GM15510 (cell line): Measurements from ENCODE around the gene RPL19.

ENCODE experiments used
- POLR2A ChIP-seq: IDR thresholded peaks from 3 replicates; pipeline ENCODE4 v1.6.1; 2011; ENCODE audit warnings: borderline replicate concordance; ENCODE audit not compliant: insufficient read length; ENCODE audit errors: extremely low read depth

Gene RPL19

GRCh38 chr17:39236981-39237441, 36.9 kb downstream of the RPL19 start:
- TF ChIP-seq POLR2A: no peak

- TF ChIP-seq POLR2A: no peak
These were observed 37.5 kb downstream of the RPL19 start for GRCh38 chr17:39237586-39237985.

GRCh38 chr17:39238311-39238972, 38.4 kb downstream of the RPL19 start:
- TF ChIP-seq POLR2A: no peak

DNA sequence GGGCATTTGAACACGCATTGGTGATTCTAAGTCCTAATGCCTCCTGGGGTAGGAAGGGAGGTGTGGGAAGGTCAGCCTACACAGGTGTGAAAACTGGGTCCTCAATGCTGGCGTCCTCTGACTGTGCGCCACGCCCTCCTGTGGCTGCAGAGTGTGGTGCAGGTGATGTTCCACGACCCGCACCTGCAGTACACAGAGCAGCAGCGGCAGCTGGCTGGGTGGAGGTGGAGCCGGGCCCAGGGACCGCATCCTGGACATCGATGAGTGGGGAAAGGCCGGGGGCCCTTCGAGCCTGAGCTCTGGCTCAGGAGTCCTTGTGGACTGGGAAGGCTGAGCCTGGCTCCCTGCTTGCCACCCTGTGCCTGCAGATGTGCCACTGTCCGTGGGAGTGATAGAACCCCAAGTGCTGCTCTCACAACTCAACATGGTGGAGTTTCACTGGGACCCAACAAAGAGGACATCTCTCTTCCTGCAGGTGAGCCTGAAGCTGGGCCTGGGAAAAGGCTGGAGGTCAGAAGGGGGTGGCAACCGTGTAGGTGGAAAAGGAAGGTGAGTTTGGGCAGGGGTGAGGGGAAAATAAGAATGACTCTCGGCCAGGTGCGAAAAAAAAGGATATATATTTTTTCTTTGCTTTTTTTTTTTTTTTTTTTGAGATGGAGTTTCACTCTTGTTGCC, 39.7 kb downstream of the RPL19 start:
- TF ChIP-seq POLR2A: no peak

DNA sequence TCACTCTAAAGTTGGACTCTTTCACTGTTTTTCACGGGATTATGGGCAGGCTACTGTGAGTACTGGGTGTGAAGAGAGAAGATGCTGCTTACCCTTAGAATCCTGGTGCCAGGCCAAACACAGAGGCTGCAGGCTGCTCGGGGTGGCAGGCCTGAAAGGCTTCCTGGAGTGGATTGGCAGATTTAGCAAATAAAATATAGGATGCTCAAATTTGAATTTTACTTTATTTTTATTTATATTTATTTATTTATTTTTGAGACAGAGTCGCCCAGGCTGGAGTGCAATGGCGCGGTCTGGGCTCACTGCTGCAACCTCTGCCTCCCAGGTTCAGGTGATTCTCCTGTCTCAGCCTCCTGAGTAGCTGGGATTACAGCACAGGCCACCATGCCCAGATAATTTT, 40.5 kb downstream of the RPL19 start:
- no peak for TF ChIP-seq POLR2A

GRCh38 chr17:39243155-39243554, 43.1 kb downstream of the RPL19 start:
- TF ChIP-seq POLR2A: no peak

- TF ChIP-seq POLR2A: no peak
These were observed 44.0 kb downstream of the RPL19 start for GRCh38 chr17:39244016-39244599.

GRCh38 chr17:39244600-39245570, 44.8 kb downstream of the RPL19 start:
- TF ChIP-seq POLR2A: no peak

GRCh38 chr17:39246274-39246673, 46.2 kb downstream of the RPL19 start:
- no peak for TF ChIP-seq POLR2A

DNA sequence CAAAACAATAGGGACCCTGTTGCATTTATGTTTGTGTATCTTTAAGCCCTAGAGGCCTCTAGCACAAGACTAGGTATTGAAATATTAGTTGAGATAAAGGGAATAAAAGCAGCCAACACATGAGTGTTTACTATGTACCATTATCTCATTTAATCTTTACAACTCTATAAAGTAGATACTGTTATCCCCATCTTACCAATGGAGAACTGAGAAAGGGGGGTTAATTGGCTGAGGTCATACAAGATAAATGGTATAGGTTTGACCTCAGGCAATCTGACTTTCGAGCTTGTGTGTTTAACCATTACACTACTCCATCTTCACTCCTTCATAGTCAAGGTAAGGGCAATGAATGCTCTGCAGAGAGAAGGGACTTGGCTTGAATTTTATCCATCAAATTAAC, 51.9 kb downstream of the RPL19 start:
- no peak for TF ChIP-seq POLR2A

DNA sequence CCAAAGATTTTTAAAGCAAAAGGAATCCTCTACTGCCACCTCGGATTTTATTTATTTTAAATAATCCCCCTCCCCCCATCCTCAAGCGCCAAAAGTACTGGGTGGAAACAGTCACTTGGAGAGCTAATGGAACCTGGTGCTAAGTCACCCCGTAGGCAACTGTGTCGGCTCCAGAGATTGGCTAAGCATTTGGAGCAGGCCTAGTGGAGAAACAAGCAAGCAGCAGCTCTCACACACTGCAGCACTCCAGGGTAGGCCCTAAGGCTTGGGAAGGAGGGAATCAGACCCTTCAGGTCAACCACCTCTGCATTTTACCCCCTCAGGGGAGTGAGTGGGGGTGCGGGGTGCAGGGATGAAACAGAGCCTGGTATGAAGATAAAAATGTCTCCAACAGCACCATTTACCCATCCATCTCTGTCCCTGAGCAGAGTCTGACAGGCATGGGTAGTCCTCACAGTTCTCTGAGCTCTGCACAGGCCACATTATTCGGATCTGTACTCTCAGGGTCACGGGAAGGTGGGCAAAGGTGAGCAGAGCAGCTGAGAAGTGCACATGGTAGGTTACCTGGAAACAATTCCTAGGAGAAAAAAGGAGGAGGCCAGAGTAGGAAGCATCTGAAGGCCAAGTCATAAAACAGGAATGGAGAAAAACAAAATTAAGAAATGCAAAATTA, 52.8 kb downstream of the RPL19 start:
- no peak for TF ChIP-seq POLR2A
